Neural cell (in vitro differentiated cells): ENCODE data around the gene MGAT4C. TPM values are rescaled to one million over a fixed set of nuclear protein-coding genes. Genes with fewer than 3 reads are reported as not detected.

Experiments used
- H2AFZ ChIP-seq: fragments of 200-600, 300-800 bp; sonication (generic), shearing (Covaris generic); 2 replicates; pipeline ENCODE4 v1.6.0; 2014; ENCODE audit warnings: low read depth, mild to moderate bottlenecking, antibody characterized with exemption, low read length, moderate library complexity
- H3F3A ChIP-seq: fragments of 200-600 bp; shearing (Covaris generic); 2 replicates; pipeline ENCODE4 v1.6.1; 2016; ENCODE audit warnings: mild to moderate bottlenecking, moderate library complexity, mixed read lengths, antibody characterized with exemption, low read length; ENCODE audit not compliant: insufficient read depth, poor library complexity, severe bottlenecking
- H3K27ac ChIP-seq: fragments of 200-600, 300-800 bp; sonication (generic), shearing (Covaris generic); 2 replicates; pipeline ENCODE4 v1.5.1; 2014; ENCODE audit warnings: mild to moderate bottlenecking, low read length, moderate library complexity
- H3K27me3 ChIP-seq: fragments of 300-800, 200-600 bp; sonication (generic), shearing (Covaris generic); 2 replicates; pipeline ENCODE4 v1.6.0; 2014; ENCODE audit warnings: mild to moderate bottlenecking, low read depth, low read length, moderate library complexity; ENCODE audit not compliant: insufficient read depth
- H3K36me3 ChIP-seq: fragments of 300-800, 200-600 bp; sonication (generic), shearing (Covaris generic); 2 replicates; pipeline ENCODE4 v1.5.1; 2014; ENCODE audit warnings: mild to moderate bottlenecking, antibody characterized with exemption, low read length, moderate library complexity; ENCODE audit not compliant: insufficient read depth
- H3K4me2 ChIP-seq: fragments of 300-800, 200-600 bp; sonication (generic), shearing (Covaris generic); 2 replicates; pipeline ENCODE4 v1.6.0; 2014; ENCODE audit warnings: mild to moderate bottlenecking, low read length
- H3K4me3 ChIP-seq: fragments of 300-800, 200-600 bp; sonication (generic), shearing (Covaris generic); 2 replicates; pipeline ENCODE4 v1.5.1; 2014; ENCODE audit warnings: mild to moderate bottlenecking, low read length, moderate library complexity
- H3K79me2 ChIP-seq: fragments of 200-600 bp; shearing (Covaris generic); replicated peaks from 2 replicates; pipeline ENCODE4 v1.6.0; 2014; ENCODE audit warnings: mild to moderate bottlenecking, low read length, moderate library complexity; ENCODE audit not compliant: insufficient read depth
- H3K9ac ChIP-seq: fragments of 300-800, 200-600 bp; sonication (generic), shearing (Covaris generic); 2 replicates; pipeline ENCODE4 v1.6.1; 2016; ENCODE audit warnings: mild to moderate bottlenecking, low read length, mixed read lengths
- H3K9me2 ChIP-seq: fragments of 200-600 bp; shearing (Covaris generic); 2 replicates; pipeline ENCODE4 v1.6.1; 2016; ENCODE audit warnings: mild to moderate bottlenecking, low read length, mixed read lengths; ENCODE audit not compliant: insufficient read depth
- H3K9me3 ChIP-seq: fragments of 200-600, 300-800 bp; sonication (generic), shearing (Covaris generic); 2 replicates; pipeline ENCODE4 v1.6.1; 2016; ENCODE audit warnings: mild to moderate bottlenecking, mixed run types, low read length, moderate library complexity, mixed read lengths
- H4K20me1 ChIP-seq: fragments of 200-600 bp; shearing (Covaris generic); 2 replicates; pipeline ENCODE4 v1.6.1; 2016; ENCODE audit warnings: mild to moderate bottlenecking, mixed run types; ENCODE audit not compliant: insufficient read depth
- CTCF ChIP-seq: fragments of 450-650 bp; IDR thresholded peaks from 2 replicates; pipeline ENCODE4 v1.5.1; 2014; ENCODE audit warnings: antibody characterized with exemption, mild to moderate bottlenecking, moderate library complexity; ENCODE audit not compliant: poor library complexity, severe bottlenecking
- EP300 ChIP-seq: fragments of 450-650 bp; conservative IDR thresholded peaks from 2 replicates; pipeline ENCODE4 v1.6.1; 2014; ENCODE audit warnings: antibody characterized with exemption, mild to moderate bottlenecking, moderate library complexity; ENCODE audit not compliant: poor library complexity, severe bottlenecking
- EZH2 ChIP-seq: fragments of 200-600, 300-800 bp; shearing (Covaris generic), sonication (generic); IDR thresholded peaks from 2 replicates; pipeline ENCODE4 v1.6.1; 2014; ENCODE audit warnings: antibody characterized with exemption, low read length, borderline replicate concordance, mild to moderate bottlenecking; ENCODE audit not compliant: insufficient read depth, poor library complexity, severe bottlenecking
- MXI1 ChIP-seq: fragments of 450-650 bp; conservative IDR thresholded peaks from 2 replicates; pipeline ENCODE4 v1.6.1; 2014; ENCODE audit warnings: antibody characterized with exemption, mild to moderate bottlenecking; ENCODE audit not compliant: poor library complexity, severe bottlenecking
- POLR2AphosphoS5 ChIP-seq: IDR thresholded peaks from 2 replicates; pipeline ENCODE4 v1.6.1; 2012
- RAD21 ChIP-seq: fragments of 450-650 bp; conservative IDR thresholded peaks from 2 replicates; pipeline ENCODE4 v1.6.1; 2014; ENCODE audit warnings: antibody characterized with exemption, mild to moderate bottlenecking, moderate library complexity
- REST ChIP-seq: IDR thresholded peaks from 2 replicates; pipeline ENCODE4 v1.6.1; 2012; ENCODE audit warnings: borderline replicate concordance
- SMC3 ChIP-seq: fragments of 450-650 bp; conservative IDR thresholded peaks from 2 replicates; pipeline ENCODE4 v1.6.1; 2014; ENCODE audit warnings: antibody characterized with exemption, mild to moderate bottlenecking, moderate library complexity; ENCODE audit not compliant: poor library complexity
- TAF1 ChIP-seq: IDR thresholded peaks from 2 replicates; pipeline ENCODE4 v1.6.1; 2012; ENCODE audit warnings: low read depth
- polyA plus RNA-seq: library from polyadenylated mRNA; depleted of rRNA; stranded (reverse); fragments of >200 nt; gene quantifications from 2 replicates; pipeline ENCODE4 v1.2.3, GENCODE V29; 2014

The MGAT4C gene
- polyA plus RNA-seq, 1 donor from 2014 or later = 20.7 TPM

- H4K20me1 ChIP-seq = no peaks in the 10 kb centered on the region
- no peak overlapping the region for H3K4me3 ChIP-seq
- H3F3A ChIP-seq = no peaks in the 10 kb centered on the region
- H3K36me3 ChIP-seq = no peaks in the 10 kb centered on the region
- no peak overlapping the region for H3K4me2 ChIP-seq
- no peak overlapping the region for H3K9ac ChIP-seq
- no peaks in the 10 kb centered on the region for H3K9me3 ChIP-seq
- no peak for TF ChIP-seq CTCF
- no peak for TF ChIP-seq EZH2
- no peak for TF ChIP-seq SMC3
- TF ChIP-seq MXI1 = no peak
- TF ChIP-seq RAD21 = no peak
- TF ChIP-seq REST = no peak
- TF ChIP-seq POLR2AphosphoS5 = no peak
- TF ChIP-seq EP300 = no peak
- no peak for TF ChIP-seq TAF1
- no peaks in the 10 kb centered on the region for H3K79me2 ChIP-seq
- H2AFZ ChIP-seq = no peak overlapping the region
- no peak overlapping the region for H3K27ac ChIP-seq
- no peaks in the 10 kb centered on the region for H3K27me3 ChIP-seq
- no peaks in the 10 kb centered on the region for H3K9me2 ChIP-seq
Measured at GRCh38 chr12:85948340-85948739, 307.9 kb downstream of the MGAT4C start.

- Histone ChIP-seq H3K27me3 (no peaks in the 10 kb centered on the region), H3K4me2 (no peak overlapping the region), H3K4me3 (no peak overlapping the region), H3K9me2 (no peaks in the 10 kb centered on the region), H3F3A (no peaks in the 10 kb centered on the region), H2AFZ (no peak overlapping the region), H3K36me3 (no peaks in the 10 kb centered on the region), H4K20me1 (no peaks in the 10 kb centered on the region), H3K27ac (no peak overlapping the region), H3K9me3 (no peaks in the 10 kb centered on the region), H3K79me2 (no peaks in the 10 kb centered on the region), H3K9ac (no peak overlapping the region)
- no peak for TF ChIP-seq EP300
- TF ChIP-seq MXI1 = no peak
- no peak for TF ChIP-seq POLR2AphosphoS5
- TF ChIP-seq CTCF = no peak
- TF ChIP-seq SMC3 = no peak
Measured at GRCh38 chr12:85947286-85947685, 308.9 kb downstream of the MGAT4C start.
